Measurements from ENCODE around the gene DDT. TPM values are rescaled to one million over a fixed set of nuclear protein-coding genes. Genes with fewer than 3 reads are reported as not detected.

DDT gene
- total RNA-seq, 1 experiment from 2014 or later, result 42.0 TPM

- H3K4me2 ChIP-seq, result no peak overlapping the region
- peaks cover 30% of the 10 kb centered on the region for H3K79me2 ChIP-seq (ENCODE audit: low read depth)
- DNase-seq, result no peak
- no peaks in the 10 kb centered on the region for H3K27me3 ChIP-seq (ENCODE audit: insufficient read depth, low read depth)
- H3K27ac ChIP-seq, result no peak overlapping the region
- H3K9me2 ChIP-seq (ENCODE audit: insufficient read depth), result no peaks in the 10 kb centered on the region
- H2AFZ ChIP-seq, result no peak overlapping the region
- TF ChIP-seq EZH2 (IDR thresholded peaks at IDR 0.05; ENCODE audit: low read depth) (no peak), CTCF (conservative IDR thresholded peaks at IDR 0.05) (no peak)
- no peaks in the 10 kb centered on the region; the same call in 1 of the 2 replicates for H4K20me1 ChIP-seq (ENCODE audit: insufficient read depth)
- H3K4me1 ChIP-seq (replicated peaks; ENCODE audit: insufficient read depth), result peaks cover 13% of the 10 kb centered on the region
- no peak overlapping the region for H3K4me3 ChIP-seq
- BruUV-seq (replicated peaks), result no TSS peak
- no peaks in the 10 kb centered on the region for H3K9me3 ChIP-seq (ENCODE audit: insufficient read depth, low read depth)
- H3F3A ChIP-seq (ENCODE audit: insufficient read depth, low read depth), result no peaks in the 10 kb centered on the region
- intact Hi-C loops (cut with micrococcal nuclease; ENCODE audit: unreplicated experiment), result no loop called here
- ChIA-PET POLR2A (ENCODE audit: unreplicated experiment) (no interaction called here), CTCF (no interaction called here)
- no peaks in the 10 kb centered on the region for H3K36me3 ChIP-seq (ENCODE audit: low read depth)
Measured at GRCh38 chr22:24009227-24010017, 35.2 kb upstream of the DDT start.

GRCh38 chr22:24008381-24009226, 34.4 kb upstream of the DDT start:
- DNase-seq, result no peak
- peaks cover 13% of the 10 kb centered on the region for H3K4me1 ChIP-seq (replicated peaks; ENCODE audit: insufficient read depth)
- intact Hi-C loops (cut with micrococcal nuclease; ENCODE audit: unreplicated experiment), result no loop called here
- no peak overlapping the region for H2AFZ ChIP-seq
- ChIA-PET POLR2A (ENCODE audit: unreplicated experiment) (interaction anchor here (0.6 kb wide), 1 partner anchor 18 kb away, joined by 3 read pairs; no protein-coding TSS in a partner anchor), CTCF (no interaction called here)
- H3K4me3 ChIP-seq, result no peak overlapping the region
- BruUV-seq (replicated peaks), result no TSS peak
- H3K9me3 ChIP-seq (ENCODE audit: insufficient read depth, low read depth), result no peaks in the 10 kb centered on the region
- H3K79me2 ChIP-seq (ENCODE audit: low read depth), result peaks cover 22% of the 10 kb centered on the region
- H3K9me2 ChIP-seq (ENCODE audit: insufficient read depth), result no peaks in the 10 kb centered on the region
- no peak for TF ChIP-seq CTCF (conservative IDR thresholded peaks at IDR 0.05)
- TF ChIP-seq EZH2 (IDR thresholded peaks at IDR 0.05; ENCODE audit: low read depth), result no peak
- no peak overlapping the region for H3K4me2 ChIP-seq
- H3K27ac ChIP-seq, result no peak overlapping the region
- no peaks in the 10 kb centered on the region for H3K27me3 ChIP-seq (ENCODE audit: insufficient read depth, low read depth)
- no peaks in the 10 kb centered on the region for H4K20me1 ChIP-seq (ENCODE audit: insufficient read depth)
- no peaks in the 10 kb centered on the region for H3K36me3 ChIP-seq (ENCODE audit: low read depth)
- H3F3A ChIP-seq (ENCODE audit: insufficient read depth, low read depth), result 0 out of 2 replicates have a peak, but pooled peaks cover under 1% of the 10 kb centered on the region

- Histone ChIP-seq H3K27me3 (ENCODE audit: insufficient read depth, low read depth) (no peaks in the 10 kb centered on the region), H3K4me2 (no peak overlapping the region), H3K27ac (no peak overlapping the region), H2AFZ (no peak overlapping the region), H3F3A (ENCODE audit: insufficient read depth, low read depth) (peaks cover 7% of the 10 kb centered on the region; the same call in 1 of the 2 replicates), H3K9me2 (ENCODE audit: insufficient read depth) (no peaks in the 10 kb centered on the region), H3K4me1 (replicated peaks; ENCODE audit: insufficient read depth) (peaks cover 12% of the 10 kb centered on the region), H3K36me3 (ENCODE audit: low read depth) (no peaks in the 10 kb centered on the region), H3K79me2 (ENCODE audit: low read depth) (peaks cover 16% of the 10 kb centered on the region), H3K4me3 (no peak overlapping the region), H4K20me1 (ENCODE audit: insufficient read depth) (no peaks in the 10 kb centered on the region), H3K9me3 (ENCODE audit: insufficient read depth, low read depth) (no peaks in the 10 kb centered on the region)
- ChIA-PET POLR2A (ENCODE audit: unreplicated experiment) (interaction anchor here (0.6 kb wide), 1 partner anchor 19 kb away, joined by 3 read pairs; no protein-coding TSS in a partner anchor), CTCF (no interaction called here)
- no TSS peak for BruUV-seq (replicated peaks)
- no peak for DNase-seq
- intact Hi-C loops (cut with micrococcal nuclease; ENCODE audit: unreplicated experiment), result no loop called here
- no peak for TF ChIP-seq CTCF (conservative IDR thresholded peaks at IDR 0.05)
- TF ChIP-seq EZH2 (IDR thresholded peaks at IDR 0.05; ENCODE audit: low read depth), result no peak
Measured at GRCh38 chr22:24008022-24008283, 33.7 kb upstream of the DDT start.

All from PC-9 (cell line).